Gastrocnemius medialis (tissue), 4 donors: ENCODE data around the gene SUPT4H1.

Source experiments
- POLR2A ChIP-seq, 2 donors: fragments of 450-650 bp; IDR thresholded peaks; one replicate each; pipeline ENCODE4 v1.6.1; 2017; ENCODE audit warnings: antibody characterized with exemption in 2 of 2, mild to moderate bottlenecking in 2 of 2, moderate library complexity in 2 of 2
- TF ChIP-seq, protein P1 (sequence below), 5 experiments: fragments of 450-650 bp in 3 of 5; fragments of 200-600 bp in 2 of 5; sonication (generic) in 2 of 5; IDR thresholded peaks in 4 of 5; conservative IDR thresholded peaks in 1 of 5; 1 replicate in 4 of 5; 2 replicates in 1 of 5; pipeline ENCODE4 v1.5.1; 2016 to 2019; ENCODE audit warnings: antibody characterized with exemption in 5 of 5, mild to moderate bottlenecking in 3 of 5, moderate library complexity in 3 of 5

- no peak for TF ChIP-seq POLR2A (IDR thresholded peaks at IDR 0.05)
- TF ChIP-seq, protein P1, sequence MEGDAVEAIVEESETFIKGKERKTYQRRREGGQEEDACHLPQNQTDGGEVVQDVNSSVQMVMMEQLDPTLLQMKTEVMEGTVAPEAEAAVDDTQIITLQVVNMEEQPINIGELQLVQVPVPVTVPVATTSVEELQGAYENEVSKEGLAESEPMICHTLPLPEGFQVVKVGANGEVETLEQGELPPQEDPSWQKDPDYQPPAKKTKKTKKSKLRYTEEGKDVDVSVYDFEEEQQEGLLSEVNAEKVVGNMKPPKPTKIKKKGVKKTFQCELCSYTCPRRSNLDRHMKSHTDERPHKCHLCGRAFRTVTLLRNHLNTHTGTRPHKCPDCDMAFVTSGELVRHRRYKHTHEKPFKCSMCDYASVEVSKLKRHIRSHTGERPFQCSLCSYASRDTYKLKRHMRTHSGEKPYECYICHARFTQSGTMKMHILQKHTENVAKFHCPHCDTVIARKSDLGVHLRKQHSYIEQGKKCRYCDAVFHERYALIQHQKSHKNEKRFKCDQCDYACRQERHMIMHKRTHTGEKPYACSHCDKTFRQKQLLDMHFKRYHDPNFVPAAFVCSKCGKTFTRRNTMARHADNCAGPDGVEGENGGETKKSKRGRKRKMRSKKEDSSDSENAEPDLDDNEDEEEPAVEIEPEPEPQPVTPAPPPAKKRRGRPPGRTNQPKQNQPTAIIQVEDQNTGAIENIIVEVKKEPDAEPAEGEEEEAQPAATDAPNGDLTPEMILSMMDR (IDR thresholded peaks at IDR 0.05 in 4 of 5, conservative IDR thresholded peaks at IDR 0.05 in 1 of 5) = no peak
Observed at GRCh38 chr17:58348038-58348437, 4.0 kb downstream of the SUPT4H1 start.
